HG03558 (cell line): ENCODE results near the gene IQCM.

Experiments used
- ATAC-seq: cut with Tn5 transposase; IDR thresholded peaks from one replicate; pipeline ENCODE4 v1.9.1; 2021; ENCODE audit warnings: moderate number of reproducible peaks; ENCODE audit not compliant: unreplicated experiment; ENCODE audit errors: extremely low read depth

IQCM gene

GRCh38 chr4:149784018-149784417 is 31.6 kb downstream of the IQCM start:
- ATAC-seq = no peak

- no peak for ATAC-seq
Observed at GRCh38 chr4:149781150-149781549, 34.5 kb downstream of the IQCM start.

GRCh38 chr4:149768477-149768876 is 47.2 kb downstream of the IQCM start:
- no peak for ATAC-seq

GRCh38 chr4:149766135-149766534 is 49.5 kb downstream of the IQCM start:
- ATAC-seq = no peak

- ATAC-seq = no peak
Observed at GRCh38 chr4:149765630-149766029, 50.0 kb downstream of the IQCM start.

GRCh38 chr4:149755969-149756368 is 59.7 kb downstream of the IQCM start:
- no peak for ATAC-seq

- no peak for ATAC-seq
Observed at GRCh38 chr4:149754526-149754925, 61.1 kb downstream of the IQCM start.

GRCh38 chr4:149752729-149753128 is 62.9 kb downstream of the IQCM start:
- ATAC-seq = no peak

- ATAC-seq = no peak
Observed at GRCh38 chr4:149751174-149751573, 64.5 kb downstream of the IQCM start.

- no peak for ATAC-seq
Observed at GRCh38 chr4:149749784-149750183, 65.9 kb downstream of the IQCM start.

- ATAC-seq = no peak
Observed at GRCh38 chr4:149747646-149748045, 68.0 kb downstream of the IQCM start.

- ATAC-seq = no peak
Observed at GRCh38 chr4:149746276-149746675, 69.4 kb downstream of the IQCM start.

- ATAC-seq = no peak
Observed at GRCh38 chr4:149741186-149741831, 74.3 kb downstream of the IQCM start.

- ATAC-seq = no peak
Observed at GRCh38 chr4:149738156-149738555, 77.5 kb downstream of the IQCM start.

GRCh38 chr4:149735796-149736195 is 79.8 kb downstream of the IQCM start:
- no peak for ATAC-seq

- ATAC-seq = no peak
Observed at GRCh38 chr4:149728444-149728843, 87.2 kb downstream of the IQCM start.

- ATAC-seq = no peak
Observed at GRCh38 chr4:149727663-149728062, 88.0 kb downstream of the IQCM start.

GRCh38 chr4:149723065-149723464 is 92.6 kb downstream of the IQCM start:
- no peak for ATAC-seq

- no peak for ATAC-seq
Observed at GRCh38 chr4:149719806-149720205, 95.8 kb downstream of the IQCM start.

- ATAC-seq = no peak
Observed at GRCh38 chr4:149719357-149719756, 96.3 kb downstream of the IQCM start.

GRCh38 chr4:149718500-149718899 is 97.1 kb downstream of the IQCM start:
- no peak for ATAC-seq

GRCh38 chr4:149716728-149717127 is 98.9 kb downstream of the IQCM start:
- ATAC-seq = no peak
